HEK293 (cell line): Measurements from ENCODE around the gene FAAP100.
A peak's percentile ranks its signal among the peaks of the same experiment; 100 is the strongest.

ENCODE experiments used
- CTCF ChIA-PET: fragments of 350-600 bp; formaldehyde crosslinking; extraction: SDS; loops from one replicate; lab custom pipeline; 2021; ENCODE audit warnings: antibody characterized with exemption; lab: Yijun Ruan, JAX
- POLR2A ChIA-PET: fragments of 300-600 bp; formaldehyde crosslinking; extraction: SDS; loops from one replicate; lab custom pipeline; 2020; ENCODE audit warnings: antibody characterized with exemption, inconsistent platforms; lab: Yijun Ruan, JAX
- H3K27ac ChIP-seq: fragments of 200-500 bp; sonication (Bioruptor generic); 2 replicates; pipeline ENCODE4 v1.5.1; 2014; ENCODE audit warnings: low read depth, low read length, control low read depth, inconsistent platforms; ENCODE audit errors: extremely low read depth
- H3K36me3 ChIP-seq, 2 experiments: fragments of 200-500 bp in 1 of 2; sonication (Bioruptor generic) in 1 of 2; 1 replicate in 1 of 2; 2 replicates in 1 of 2; pipeline ENCODE4 v1.5.1; 2014 to 2017; ENCODE audit warnings: inconsistent platforms in 2 of 2, low read length in 2 of 2; ENCODE audit not compliant: control insufficient read depth in 2 of 2, insufficient read depth in 1 of 2
- H3K4me1 ChIP-seq: fragments of 200-500 bp; sonication (Bioruptor generic); 2 replicates; pipeline ENCODE4 v1.5.1; 2014; ENCODE audit warnings: mild to moderate bottlenecking, low read length, inconsistent platforms; ENCODE audit not compliant: control insufficient read depth, insufficient read depth
- H3K4me3 ChIP-seq: 2 replicates; pipeline ENCODE4 v1.5.1; 2011; ENCODE audit warnings: low read depth, mild to moderate bottlenecking, control low read depth, low read length, moderate library complexity
- H3K9me3 ChIP-seq: fragments of 200-500 bp; sonication (Bioruptor generic); 2 replicates; pipeline ENCODE4 v1.5.1; 2014; ENCODE audit warnings: low read depth, low read length, inconsistent platforms; ENCODE audit not compliant: control insufficient read depth, insufficient read depth
- BCL11A ChIP-seq: fragments of 450-650 bp; formaldehyde crosslinking; IDR thresholded peaks from 2 replicates; pipeline ENCODE4 v1.5.1; 2016; ENCODE audit warnings: low read depth, missing biosample characterization, missing genetic modification characterization
- GLI2 ChIP-seq: fragments of 450-650 bp; formaldehyde crosslinking; IDR thresholded peaks from 2 replicates; pipeline ENCODE4; 2017; ENCODE audit warnings: missing biosample characterization, missing genetic modification characterization, low read depth, borderline replicate concordance
- GLI4 ChIP-seq: fragments of 450-650 bp; formaldehyde crosslinking; IDR thresholded peaks from 2 replicates; pipeline ENCODE4 v1.5.1; 2016; ENCODE audit warnings: missing biosample characterization, missing genetic modification characterization
- KLF1 ChIP-seq: fragments of 450-650 bp; formaldehyde crosslinking; IDR thresholded peaks from 2 replicates; pipeline ENCODE4 v1.5.1; 2016; ENCODE audit warnings: missing biosample characterization, missing genetic modification characterization
- OSR2 ChIP-seq: fragments of 450-650 bp; formaldehyde crosslinking; IDR thresholded peaks from 2 replicates; pipeline ENCODE4 v1.5.1; 2016; ENCODE audit warnings: missing biosample characterization, missing genetic modification characterization
- SCRT2 ChIP-seq: fragments of 450-650 bp; formaldehyde crosslinking; IDR thresholded peaks from 2 replicates; pipeline ENCODE4 v1.5.1; 2016; ENCODE audit warnings: missing biosample characterization, missing genetic modification characterization
- ZNF10 ChIP-seq: fragments of 450-650 bp; formaldehyde crosslinking; IDR thresholded peaks from 2 replicates; pipeline ENCODE4 v1.5.1; 2017; ENCODE audit warnings: missing biosample characterization, missing genetic modification characterization
- ZNF202 ChIP-seq: fragments of 450-650 bp; formaldehyde crosslinking; IDR thresholded peaks from 2 replicates; pipeline ENCODE4 v1.5.1; 2016; ENCODE audit warnings: missing biosample characterization, missing genetic modification characterization, borderline replicate concordance
- ZNF24 ChIP-seq: fragments of 450-650 bp; formaldehyde crosslinking; IDR thresholded peaks from 2 replicates; pipeline ENCODE4 v1.5.1; 2016; ENCODE audit warnings: missing biosample characterization, missing genetic modification characterization
- ZNF302 ChIP-seq: fragments of 450-650 bp; formaldehyde crosslinking; IDR thresholded peaks from 2 replicates; pipeline ENCODE4 v1.5.1; 2016; ENCODE audit warnings: missing biosample characterization, missing genetic modification characterization, low read depth
- ZNF473 ChIP-seq: fragments of 450-650 bp; formaldehyde crosslinking; IDR thresholded peaks from 2 replicates; pipeline ENCODE4 v1.5.1; 2017; ENCODE audit warnings: missing biosample characterization, missing genetic modification characterization
- ZNF571 ChIP-seq: fragments of 450-650 bp; formaldehyde crosslinking; IDR thresholded peaks from 2 replicates; pipeline ENCODE4 v1.5.0; 2017; ENCODE audit warnings: missing biosample characterization, missing genetic modification characterization
- ZNF600 ChIP-seq: fragments of 450-650 bp; formaldehyde crosslinking; IDR thresholded peaks from 2 replicates; pipeline ENCODE4 v1.5.1; 2016; ENCODE audit warnings: missing biosample characterization, missing genetic modification characterization
- ZNF623 ChIP-seq: fragments of 450-650 bp; formaldehyde crosslinking; IDR thresholded peaks from 2 replicates; pipeline ENCODE4 v1.5.1; 2016; ENCODE audit warnings: missing biosample characterization, missing genetic modification characterization
- ZXDB ChIP-seq: fragments of 450-650 bp; formaldehyde crosslinking; IDR thresholded peaks from 2 replicates; pipeline ENCODE4 v1.5.1; 2016; ENCODE audit warnings: missing biosample characterization, missing genetic modification characterization
- TF ChIP-seq, protein P1 (sequence below): fragments of 450-650 bp; IDR thresholded peaks from 2 replicates; pipeline ENCODE4 v1.5.1; 2018; ENCODE audit warnings: missing biosample characterization, mild to moderate bottlenecking, missing genetic modification characterization
- TF ChIP-seq, protein P2 (sequence below): fragments of 450-650 bp; formaldehyde crosslinking; IDR thresholded peaks from 2 replicates; pipeline ENCODE4 v1.5.1; 2016; ENCODE audit warnings: missing biosample characterization, missing genetic modification characterization
- TF ChIP-seq, protein P3 (sequence below): fragments of 450-650 bp; formaldehyde crosslinking; IDR thresholded peaks from 2 replicates; pipeline ENCODE4 v1.5.1; 2016; ENCODE audit warnings: missing biosample characterization, missing genetic modification characterization
- TF ChIP-seq, protein P4 (sequence below): fragments of 450-650 bp; formaldehyde crosslinking; IDR thresholded peaks from 2 replicates; pipeline ENCODE4 v1.5.1; 2017; ENCODE audit warnings: missing biosample characterization, missing genetic modification characterization
- TF ChIP-seq, protein P5 (sequence below): fragments of 450-650 bp; formaldehyde crosslinking; IDR thresholded peaks from 2 replicates; pipeline ENCODE4 v1.5.1; 2016; ENCODE audit warnings: missing biosample characterization, missing genetic modification characterization, borderline replicate concordance
- TF ChIP-seq, protein P6 (sequence below): IDR thresholded peaks from 2 replicates; pipeline ENCODE4 v1.6.1; 2011; ENCODE audit warnings: mild to moderate bottlenecking, low read depth, low read length, borderline replicate concordance

Gene FAAP100

DNA sequence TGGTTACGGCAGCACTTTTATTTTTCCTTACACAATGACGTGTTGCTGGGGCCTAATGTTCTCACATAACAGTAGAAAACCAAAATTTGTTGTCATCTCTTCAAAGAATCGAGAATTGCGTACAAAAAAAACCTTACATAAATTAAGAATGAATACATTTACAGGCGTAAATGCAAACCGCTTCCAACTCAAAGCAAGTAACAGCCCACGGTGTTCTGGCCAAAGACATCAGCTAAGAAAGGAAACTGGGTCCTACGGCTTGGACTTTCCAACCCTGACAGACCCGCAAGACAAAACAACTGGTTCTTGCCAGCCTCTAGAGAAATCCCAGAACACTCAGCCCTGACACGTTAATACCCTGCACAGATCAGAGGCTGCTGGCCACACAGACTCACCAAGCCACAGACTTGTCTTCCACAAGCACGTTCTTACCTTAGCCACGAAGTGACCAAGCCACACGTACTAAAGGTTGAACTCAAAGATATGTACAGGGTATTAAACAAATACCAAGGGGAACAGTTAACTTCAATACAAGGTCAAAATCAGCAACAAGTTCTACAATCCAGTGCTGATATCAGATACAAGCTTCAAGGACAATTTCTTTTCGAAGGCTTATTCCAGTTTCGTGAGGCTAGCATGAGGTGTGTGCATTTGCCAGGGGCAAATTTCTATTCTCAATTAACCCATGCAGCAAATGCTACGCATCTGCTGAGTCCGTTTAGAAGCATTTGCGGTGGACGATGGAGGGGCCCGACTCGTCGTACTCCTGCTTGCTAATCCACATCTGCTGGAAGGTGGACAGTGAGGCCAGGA, 42.0 kb downstream of the FAAP100 start:
- peak overlapping the region; percentile 92 for H3K4me3 ChIP-seq
- ChIA-PET CTCF (interaction anchor here (0.6 to 1.3 kb wide), 8 partner anchors 10 to 1052 kb away, joined by 3 to 5 read pairs (median 3); no protein-coding TSS in a partner anchor), POLR2A (interaction anchor here (0.6 to 9.9 kb wide), 18 partner anchors 10 to 194 kb away, joined by 3 to 85 read pairs (median 5); partner anchors contain the start of genes BAHCC1, FAAP100 and MRPL12)
- no peaks in the 10 kb centered on the region for H3K9me3 ChIP-seq
- peaks cover 8% of the 10 kb centered on the region; the same call in 1 of the 2 replicates for H3K4me1 ChIP-seq
- peak overlapping the region; percentile 100 for H3K27ac ChIP-seq
- H3K36me3 ChIP-seq: peaks cover 18 to 40% of the 10 kb centered on the region in 2 experiments
- TF ChIP-seq ZNF600 (tag by site-specific recombination) (peak; percentile 58; the same call in 1 of the 2 replicates), SCRT2 (tag by site-specific recombination) (peak; percentile 62), BCL11A (no peak), ZNF202 (tag by site-specific recombination) (no peak), ZXDB (tag by site-specific recombination) (no peak), GLI4 (no peak), ZNF302 (no peak), ZNF623 (no peak), ZNF473 (tag by site-specific recombination) (no peak), ZNF10 (tag by site-specific recombination) (no peak), ZNF571 (tag by site-specific recombination) (no peak), ZNF24 (tag by site-specific recombination) (no peak), GLI2 (tag by site-specific recombination) (no peak), OSR2 (tag by site-specific recombination) (0 out of 2 replicates have a peak, but pooled peaks have one; percentile 28), KLF1 (tag by site-specific recombination) (no peak)
- TF ChIP-seq, protein P1, sequence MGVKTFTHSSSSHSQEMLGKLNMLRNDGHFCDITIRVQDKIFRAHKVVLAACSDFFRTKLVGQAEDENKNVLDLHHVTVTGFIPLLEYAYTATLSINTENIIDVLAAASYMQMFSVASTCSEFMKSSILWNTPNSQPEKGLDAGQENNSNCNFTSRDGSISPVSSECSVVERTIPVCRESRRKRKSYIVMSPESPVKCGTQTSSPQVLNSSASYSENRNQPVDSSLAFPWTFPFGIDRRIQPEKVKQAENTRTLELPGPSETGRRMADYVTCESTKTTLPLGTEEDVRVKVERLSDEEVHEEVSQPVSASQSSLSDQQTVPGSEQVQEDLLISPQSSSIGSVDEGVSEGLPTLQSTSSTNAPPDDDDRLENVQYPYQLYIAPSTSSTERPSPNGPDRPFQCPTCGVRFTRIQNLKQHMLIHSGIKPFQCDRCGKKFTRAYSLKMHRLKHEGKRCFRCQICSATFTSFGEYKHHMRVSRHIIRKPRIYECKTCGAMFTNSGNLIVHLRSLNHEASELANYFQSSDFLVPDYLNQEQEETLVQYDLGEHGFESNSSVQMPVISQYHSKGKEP (tag by site-specific recombination): no peak
- TF ChIP-seq, protein P2, sequence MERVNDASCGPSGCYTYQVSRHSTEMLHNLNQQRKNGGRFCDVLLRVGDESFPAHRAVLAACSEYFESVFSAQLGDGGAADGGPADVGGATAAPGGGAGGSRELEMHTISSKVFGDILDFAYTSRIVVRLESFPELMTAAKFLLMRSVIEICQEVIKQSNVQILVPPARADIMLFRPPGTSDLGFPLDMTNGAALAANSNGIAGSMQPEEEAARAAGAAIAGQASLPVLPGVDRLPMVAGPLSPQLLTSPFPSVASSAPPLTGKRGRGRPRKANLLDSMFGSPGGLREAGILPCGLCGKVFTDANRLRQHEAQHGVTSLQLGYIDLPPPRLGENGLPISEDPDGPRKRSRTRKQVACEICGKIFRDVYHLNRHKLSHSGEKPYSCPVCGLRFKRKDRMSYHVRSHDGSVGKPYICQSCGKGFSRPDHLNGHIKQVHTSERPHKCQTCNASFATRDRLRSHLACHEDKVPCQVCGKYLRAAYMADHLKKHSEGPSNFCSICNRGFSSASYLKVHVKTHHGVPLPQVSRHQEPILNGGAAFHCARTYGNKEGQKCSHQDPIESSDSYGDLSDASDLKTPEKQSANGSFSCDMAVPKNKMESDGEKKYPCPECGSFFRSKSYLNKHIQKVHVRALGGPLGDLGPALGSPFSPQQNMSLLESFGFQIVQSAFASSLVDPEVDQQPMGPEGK (tag by site-specific recombination): 0 out of 2 replicates have a peak, but pooled peaks have one; percentile 11
- TF ChIP-seq, protein P3, sequence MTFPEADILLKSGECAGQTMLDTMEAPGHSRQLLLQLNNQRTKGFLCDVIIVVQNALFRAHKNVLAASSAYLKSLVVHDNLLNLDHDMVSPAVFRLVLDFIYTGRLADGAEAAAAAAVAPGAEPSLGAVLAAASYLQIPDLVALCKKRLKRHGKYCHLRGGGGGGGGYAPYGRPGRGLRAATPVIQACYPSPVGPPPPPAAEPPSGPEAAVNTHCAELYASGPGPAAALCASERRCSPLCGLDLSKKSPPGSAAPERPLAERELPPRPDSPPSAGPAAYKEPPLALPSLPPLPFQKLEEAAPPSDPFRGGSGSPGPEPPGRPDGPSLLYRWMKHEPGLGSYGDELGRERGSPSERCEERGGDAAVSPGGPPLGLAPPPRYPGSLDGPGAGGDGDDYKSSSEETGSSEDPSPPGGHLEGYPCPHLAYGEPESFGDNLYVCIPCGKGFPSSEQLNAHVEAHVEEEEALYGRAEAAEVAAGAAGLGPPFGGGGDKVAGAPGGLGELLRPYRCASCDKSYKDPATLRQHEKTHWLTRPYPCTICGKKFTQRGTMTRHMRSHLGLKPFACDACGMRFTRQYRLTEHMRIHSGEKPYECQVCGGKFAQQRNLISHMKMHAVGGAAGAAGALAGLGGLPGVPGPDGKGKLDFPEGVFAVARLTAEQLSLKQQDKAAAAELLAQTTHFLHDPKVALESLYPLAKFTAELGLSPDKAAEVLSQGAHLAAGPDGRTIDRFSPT (tag by site-specific recombination): 0 out of 2 replicates have a peak, but pooled peaks have one; percentile 8
- TF ChIP-seq, protein P4, sequence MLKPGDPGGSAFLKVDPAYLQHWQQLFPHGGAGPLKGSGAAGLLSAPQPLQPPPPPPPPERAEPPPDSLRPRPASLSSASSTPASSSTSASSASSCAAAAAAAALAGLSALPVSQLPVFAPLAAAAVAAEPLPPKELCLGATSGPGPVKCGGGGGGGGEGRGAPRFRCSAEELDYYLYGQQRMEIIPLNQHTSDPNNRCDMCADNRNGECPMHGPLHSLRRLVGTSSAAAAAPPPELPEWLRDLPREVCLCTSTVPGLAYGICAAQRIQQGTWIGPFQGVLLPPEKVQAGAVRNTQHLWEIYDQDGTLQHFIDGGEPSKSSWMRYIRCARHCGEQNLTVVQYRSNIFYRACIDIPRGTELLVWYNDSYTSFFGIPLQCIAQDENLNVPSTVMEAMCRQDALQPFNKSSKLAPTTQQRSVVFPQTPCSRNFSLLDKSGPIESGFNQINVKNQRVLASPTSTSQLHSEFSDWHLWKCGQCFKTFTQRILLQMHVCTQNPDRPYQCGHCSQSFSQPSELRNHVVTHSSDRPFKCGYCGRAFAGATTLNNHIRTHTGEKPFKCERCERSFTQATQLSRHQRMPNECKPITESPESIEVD (tag by site-specific recombination): no peak
- TF ChIP-seq, protein P5, sequence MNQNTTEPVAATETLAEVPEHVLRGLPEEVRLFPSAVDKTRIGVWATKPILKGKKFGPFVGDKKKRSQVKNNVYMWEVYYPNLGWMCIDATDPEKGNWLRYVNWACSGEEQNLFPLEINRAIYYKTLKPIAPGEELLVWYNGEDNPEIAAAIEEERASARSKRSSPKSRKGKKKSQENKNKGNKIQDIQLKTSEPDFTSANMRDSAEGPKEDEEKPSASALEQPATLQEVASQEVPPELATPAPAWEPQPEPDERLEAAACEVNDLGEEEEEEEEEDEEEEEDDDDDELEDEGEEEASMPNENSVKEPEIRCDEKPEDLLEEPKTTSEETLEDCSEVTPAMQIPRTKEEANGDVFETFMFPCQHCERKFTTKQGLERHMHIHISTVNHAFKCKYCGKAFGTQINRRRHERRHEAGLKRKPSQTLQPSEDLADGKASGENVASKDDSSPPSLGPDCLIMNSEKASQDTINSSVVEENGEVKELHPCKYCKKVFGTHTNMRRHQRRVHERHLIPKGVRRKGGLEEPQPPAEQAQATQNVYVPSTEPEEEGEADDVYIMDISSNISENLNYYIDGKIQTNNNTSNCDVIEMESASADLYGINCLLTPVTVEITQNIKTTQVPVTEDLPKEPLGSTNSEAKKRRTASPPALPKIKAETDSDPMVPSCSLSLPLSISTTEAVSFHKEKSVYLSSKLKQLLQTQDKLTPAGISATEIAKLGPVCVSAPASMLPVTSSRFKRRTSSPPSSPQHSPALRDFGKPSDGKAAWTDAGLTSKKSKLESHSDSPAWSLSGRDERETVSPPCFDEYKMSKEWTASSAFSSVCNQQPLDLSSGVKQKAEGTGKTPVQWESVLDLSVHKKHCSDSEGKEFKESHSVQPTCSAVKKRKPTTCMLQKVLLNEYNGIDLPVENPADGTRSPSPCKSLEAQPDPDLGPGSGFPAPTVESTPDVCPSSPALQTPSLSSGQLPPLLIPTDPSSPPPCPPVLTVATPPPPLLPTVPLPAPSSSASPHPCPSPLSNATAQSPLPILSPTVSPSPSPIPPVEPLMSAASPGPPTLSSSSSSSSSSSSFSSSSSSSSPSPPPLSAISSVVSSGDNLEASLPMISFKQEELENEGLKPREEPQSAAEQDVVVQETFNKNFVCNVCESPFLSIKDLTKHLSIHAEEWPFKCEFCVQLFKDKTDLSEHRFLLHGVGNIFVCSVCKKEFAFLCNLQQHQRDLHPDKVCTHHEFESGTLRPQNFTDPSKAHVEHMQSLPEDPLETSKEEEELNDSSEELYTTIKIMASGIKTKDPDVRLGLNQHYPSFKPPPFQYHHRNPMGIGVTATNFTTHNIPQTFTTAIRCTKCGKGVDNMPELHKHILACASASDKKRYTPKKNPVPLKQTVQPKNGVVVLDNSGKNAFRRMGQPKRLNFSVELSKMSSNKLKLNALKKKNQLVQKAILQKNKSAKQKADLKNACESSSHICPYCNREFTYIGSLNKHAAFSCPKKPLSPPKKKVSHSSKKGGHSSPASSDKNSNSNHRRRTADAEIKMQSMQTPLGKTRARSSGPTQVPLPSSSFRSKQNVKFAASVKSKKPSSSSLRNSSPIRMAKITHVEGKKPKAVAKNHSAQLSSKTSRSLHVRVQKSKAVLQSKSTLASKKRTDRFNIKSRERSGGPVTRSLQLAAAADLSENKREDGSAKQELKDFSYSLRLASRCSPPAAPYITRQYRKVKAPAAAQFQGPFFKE (tag by site-specific recombination): no peak
- TF ChIP-seq, protein P6, sequence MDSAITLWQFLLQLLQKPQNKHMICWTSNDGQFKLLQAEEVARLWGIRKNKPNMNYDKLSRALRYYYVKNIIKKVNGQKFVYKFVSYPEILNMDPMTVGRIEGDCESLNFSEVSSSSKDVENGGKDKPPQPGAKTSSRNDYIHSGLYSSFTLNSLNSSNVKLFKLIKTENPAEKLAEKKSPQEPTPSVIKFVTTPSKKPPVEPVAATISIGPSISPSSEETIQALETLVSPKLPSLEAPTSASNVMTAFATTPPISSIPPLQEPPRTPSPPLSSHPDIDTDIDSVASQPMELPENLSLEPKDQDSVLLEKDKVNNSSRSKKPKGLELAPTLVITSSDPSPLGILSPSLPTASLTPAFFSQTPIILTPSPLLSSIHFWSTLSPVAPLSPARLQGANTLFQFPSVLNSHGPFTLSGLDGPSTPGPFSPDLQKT: no peak
